ENCODE data around the gene TPST1.
"Not testable (repeated sequence)": the region's sequence is repeated elsewhere in the genome, so short reads cannot be mapped to it uniquely, and the experiment has no call there.

TPST1 gene

DNA sequence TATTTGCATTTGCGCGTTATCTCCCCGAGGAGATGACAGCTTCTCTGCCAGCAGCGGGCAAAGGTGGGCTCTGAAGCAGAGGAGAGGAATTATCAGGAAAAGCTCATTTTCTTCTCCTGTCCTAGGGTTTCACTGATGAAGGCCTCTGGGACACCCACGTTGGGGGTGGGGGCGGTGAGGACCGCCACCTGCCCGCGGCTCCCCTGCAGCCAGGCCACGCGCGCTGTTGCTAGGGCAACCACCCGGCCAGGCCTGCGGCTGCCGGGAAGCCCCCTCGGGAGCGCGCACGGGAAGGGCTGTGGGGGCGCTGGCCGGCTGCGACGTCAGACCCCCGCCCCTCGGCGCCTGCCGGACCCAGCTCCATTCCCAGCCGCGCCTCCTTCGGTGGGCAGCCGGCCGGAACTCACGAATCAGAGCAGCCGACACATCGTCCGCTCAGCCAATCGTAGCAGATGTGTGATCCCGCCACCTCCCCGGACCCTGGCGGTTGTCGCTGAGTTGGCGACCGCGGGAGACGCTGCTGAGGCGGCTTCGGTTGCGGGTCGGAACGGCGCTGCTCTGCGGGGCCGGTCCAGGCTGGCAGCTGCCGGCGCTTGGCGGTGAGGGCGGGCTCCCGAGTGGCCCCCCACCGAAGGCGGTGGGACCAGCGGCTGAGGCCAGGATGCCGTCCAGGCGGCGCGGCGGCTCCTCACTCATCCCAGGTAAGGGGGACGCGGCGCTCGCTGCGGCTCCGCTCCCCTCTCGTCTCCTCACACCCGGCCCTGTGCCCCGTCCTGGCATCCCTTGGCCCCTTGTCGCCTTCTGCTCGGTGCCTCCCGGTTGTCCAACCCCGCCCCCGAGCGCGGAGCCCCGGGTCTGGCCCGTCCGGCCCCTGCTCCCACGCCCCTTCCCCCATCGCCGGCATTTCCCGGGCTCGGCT, at the start of gene TPST1:
Gene TPST1, plus strand, starts transcription at position 513 of the 919 bp plus-strand sequence. CDS start 35,092 bp downstream, outside the sequence.
- peak; percentile 85 for DNase-seq

DNA sequence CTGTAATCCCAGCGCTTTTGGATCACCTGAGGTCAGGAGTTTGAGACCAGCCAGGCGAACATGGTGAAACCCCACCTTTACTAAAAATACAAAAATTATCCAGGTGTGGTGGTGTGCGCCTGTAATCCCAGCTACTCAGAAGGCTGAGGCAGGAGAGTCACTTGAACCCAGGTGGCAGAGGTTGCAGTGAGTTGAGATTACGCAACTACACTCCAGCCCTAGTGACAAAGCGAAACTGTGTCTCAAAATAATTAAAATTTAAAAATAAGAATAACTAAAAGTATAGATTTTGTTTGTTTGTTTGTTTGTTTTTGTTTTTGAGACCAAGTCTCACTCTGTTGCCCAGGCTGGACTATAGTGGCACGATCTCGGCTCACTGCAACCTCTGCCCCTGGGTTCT, 49.1 kb upstream of the TPST1 start:
- not testable (repeated sequence) for DNase-seq

DNA sequence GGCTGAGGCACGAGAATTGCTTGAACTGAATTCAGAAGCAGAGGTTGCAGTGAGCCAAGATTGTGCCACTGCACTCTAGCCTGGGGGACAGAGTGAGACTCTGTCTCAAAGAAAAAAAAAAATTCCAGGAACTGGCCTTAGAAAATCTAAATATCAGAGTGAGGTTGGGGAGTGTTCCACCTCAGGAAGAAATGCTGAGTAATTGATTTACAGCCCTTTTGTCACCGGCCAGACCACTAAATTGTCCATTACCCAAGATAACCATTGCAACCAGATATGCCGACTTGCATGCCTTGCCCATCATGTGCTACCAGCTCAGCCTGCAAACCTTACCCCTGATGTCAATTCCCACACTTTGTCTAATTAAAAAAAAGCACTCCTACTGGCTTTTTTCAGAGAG, 48.1 kb upstream of the TPST1 start:
- DNase-seq: no peak

DNA sequence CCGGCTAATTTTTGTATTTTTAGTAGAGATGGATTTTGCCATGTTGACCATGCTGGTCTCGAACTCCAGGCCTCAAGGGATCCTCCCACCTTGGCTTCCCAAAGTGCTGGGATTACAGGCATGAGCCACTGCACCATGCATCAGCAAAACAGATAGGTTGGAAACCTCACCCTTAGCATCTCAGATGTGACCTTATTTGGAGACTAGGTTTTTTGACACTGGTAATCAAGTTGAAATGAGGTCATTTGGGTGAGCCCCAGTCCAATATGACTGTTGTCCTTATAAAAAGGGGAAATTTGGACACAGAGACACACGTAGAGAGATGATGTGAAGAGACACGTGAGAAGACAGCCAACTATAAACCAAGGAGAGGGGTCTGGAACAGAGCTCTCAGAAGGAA, 42.5 kb upstream of the TPST1 start:
- DNase-seq: no peak

DNA sequence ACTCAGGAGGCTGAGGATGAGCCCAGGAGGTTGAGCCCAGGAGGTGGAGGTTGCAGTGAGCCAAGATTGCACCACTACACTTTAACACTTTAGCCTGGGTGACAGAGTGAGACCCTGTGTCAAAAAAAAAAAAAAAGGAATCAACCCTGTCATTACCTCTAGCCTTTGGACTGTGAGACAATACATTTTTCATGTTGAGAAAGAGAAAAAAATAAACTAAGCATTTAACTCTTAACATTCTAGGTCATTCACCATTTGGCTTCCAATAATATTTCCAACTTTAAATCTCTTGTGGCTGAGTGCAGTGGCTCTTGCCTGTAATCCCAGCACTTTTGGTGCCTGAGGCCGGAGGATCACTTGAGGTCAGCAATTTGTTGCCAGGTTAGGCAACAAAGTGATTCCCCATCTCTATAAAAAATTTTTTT, 41.9 kb upstream of the TPST1 start:
- DNase-seq: no peak

DNA sequence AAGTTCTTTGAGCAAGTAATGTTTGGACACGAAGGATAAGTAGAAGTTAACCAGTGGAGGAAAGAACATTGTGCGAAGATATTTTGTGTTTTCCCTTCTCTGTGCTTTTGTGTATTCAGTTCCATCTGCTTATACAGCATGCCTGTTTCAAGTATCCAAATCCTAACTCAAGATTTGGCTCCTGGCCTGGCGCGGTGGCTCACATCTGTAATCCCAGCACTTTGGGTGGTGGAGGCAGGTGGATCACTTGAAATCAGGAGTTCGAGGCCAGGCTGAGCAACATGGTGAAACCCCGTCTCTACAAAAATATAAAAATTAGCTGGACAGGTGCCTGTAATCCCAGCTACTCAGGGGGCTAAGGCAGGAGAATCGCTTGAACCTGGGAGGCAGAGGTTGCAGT, 40.8 kb upstream of the TPST1 start:
- DNase-seq: no peak

DNA sequence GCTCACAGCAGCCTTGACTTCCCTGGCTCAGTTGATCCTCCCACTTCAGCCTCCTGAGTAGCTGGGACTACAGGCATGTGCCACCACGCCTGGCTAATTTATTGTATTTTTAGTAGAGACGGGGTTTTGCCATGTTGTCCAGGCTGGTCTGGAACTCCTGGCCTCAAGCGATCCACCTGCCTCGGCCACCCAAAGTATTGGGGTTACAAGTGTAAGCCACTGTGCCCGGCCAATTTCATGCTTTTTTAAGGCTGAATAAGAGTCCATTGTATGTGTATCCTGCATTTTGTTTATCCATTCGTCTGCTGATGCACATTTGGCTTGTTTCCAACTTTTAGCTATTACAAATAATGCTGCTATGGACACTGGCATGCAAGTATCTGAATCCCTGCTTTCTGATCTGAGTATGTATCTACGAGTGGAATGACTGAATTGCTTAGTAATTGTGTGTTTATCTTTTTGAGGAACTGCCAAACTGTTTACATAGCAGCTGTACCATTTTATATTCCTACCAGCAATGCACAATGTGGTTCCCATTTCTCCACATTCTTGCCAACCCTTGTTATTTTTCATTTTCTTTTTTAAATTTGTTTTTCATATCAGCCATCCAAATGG, 37.3 kb upstream of the TPST1 start:
- DNase-seq: no peak

DNA sequence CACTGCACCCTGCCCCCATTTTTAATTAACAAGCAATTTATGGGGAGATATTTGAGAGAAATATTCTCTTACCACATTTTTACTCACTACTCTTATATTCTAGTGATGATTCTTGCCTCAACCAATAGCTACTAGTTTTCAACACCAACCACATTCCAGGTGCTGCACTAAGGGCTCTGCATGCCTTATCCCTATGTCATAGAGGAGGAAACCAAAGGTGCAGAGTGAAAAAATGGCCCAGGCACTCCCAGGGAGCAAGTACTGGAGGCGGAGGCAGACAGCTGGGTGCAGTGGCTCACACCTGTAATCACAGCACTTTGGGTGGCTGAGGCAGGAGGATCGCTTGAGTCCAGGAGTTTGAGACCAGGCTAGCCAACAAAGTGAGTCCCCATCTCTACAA, 35.5 kb upstream of the TPST1 start:
- no peak for DNase-seq

DNA sequence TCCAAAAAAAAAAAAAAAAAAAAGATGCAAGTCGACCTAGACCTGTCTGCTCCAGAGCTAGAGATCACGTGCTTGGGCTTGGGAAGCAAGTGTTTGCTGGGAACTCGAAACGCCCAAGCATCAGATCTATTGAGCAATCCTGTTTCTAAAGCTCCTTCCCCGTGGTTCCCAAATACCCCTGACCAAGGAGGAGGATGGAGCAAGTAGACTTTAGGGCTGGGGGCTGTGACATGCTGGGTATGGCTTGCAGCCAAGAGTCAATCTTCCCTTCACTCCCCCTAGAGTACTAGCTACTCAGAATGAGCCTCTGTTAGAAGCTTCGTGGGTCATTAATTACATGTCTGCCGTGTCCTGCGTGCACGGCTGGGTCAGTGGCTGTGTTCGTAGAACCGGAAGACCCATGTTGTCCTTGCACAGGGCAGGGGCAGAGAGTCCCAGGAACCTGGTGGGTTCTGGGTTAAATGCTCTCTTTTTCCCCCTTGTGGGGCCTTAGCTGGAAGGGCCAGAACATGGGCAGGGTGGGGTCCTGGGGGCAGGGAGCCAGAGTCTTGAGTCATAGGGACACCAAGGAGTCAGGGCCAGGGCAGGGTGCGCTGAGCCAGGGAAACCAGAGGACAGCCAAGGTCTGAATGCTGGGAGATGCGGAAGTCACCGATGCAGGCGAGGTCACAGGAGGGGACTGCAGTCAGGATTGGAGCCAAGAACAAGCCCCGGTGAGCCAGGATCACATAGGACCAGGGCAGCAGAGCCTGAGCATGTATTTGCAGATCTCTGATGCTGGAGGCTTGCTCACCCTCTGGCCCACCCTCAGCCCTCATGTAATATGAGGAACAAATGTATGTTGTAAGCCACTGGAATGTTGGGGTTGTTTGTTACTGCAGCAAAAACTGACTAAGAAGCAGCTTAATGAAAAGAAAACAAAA, 34.6 kb upstream of the TPST1 start:
- no peak for DNase-seq

DNA sequence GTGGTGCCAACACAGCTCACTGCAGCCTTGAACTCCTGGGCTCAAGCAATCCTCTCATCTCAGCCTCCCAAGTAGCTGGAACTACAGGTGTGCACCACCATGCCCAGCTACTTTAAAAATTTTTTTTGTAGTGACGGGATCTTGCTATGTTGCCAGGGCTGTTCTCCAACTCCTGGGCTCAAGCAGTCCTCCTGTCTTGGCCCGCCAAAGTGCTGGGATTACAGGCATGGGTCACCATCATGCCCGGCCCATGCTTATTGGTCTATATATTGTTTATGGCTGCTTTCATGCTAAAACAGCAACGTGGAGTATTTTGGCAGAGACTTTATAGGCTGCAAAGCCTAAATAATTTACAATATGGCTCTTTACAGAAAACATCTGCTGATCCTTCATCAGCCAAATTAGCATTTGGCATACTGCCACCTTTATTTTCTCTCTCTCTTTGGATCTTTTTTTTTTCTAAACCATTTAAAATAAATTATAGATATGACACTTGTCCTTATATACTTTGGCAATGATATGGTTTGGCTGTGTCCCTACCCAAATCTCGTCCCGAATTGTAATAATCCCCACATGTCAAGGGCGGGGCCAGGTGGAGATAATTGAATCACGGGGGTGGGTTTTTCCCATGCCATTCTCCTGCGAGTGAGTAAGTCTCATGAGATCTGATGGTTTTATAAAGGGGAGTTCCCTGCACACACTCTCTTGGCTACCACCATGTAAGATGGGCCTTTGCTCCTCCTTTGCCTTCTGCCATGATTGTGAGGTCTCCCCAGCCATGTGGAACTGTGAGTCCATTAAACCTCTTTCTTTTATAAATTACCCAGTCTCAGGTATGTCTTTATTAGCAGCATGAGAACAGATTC, 32.4 kb upstream of the TPST1 start:
- DNase-seq: not testable (repeated sequence)

DNA sequence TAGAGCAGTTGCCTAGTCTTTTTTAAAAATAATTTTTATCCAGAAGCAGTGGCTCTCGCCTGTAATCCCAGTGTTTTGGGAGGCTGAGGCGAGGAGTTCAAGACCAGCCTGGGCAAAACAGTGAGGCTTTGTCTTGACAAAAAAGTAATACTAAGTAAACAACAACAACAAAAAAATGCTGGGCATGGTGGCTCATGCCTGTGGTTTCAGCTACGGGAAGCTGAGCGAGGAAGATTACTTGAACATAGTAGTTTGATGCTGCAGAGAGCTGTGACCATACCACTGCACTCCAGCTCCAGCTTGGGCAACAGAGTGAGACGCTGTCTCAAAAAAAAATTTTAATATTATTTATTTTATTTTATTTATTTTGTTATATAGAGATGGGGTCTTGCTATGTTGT, 31.3 kb upstream of the TPST1 start:
- DNase-seq: no peak

DNA sequence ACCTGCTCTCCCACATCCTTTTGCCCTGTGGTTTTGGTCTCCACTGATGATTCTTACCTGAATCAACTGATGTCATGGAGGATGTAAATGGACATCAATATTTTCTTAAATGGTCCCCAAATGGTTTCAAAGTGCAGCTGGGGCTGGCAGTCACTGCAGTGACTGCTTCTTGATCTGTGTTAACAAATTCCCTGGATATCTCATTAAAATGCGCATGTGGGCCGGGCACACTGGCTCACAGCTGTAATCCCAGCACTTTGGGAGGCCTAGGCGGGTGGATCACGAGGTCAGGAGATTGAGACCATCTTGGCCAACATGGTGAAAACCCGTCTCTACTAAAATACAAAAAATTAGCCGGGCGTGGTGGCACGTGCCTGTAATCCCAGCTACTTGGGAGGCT, 30.1 kb upstream of the TPST1 start:
- DNase-seq: not testable (repeated sequence)

DNA sequence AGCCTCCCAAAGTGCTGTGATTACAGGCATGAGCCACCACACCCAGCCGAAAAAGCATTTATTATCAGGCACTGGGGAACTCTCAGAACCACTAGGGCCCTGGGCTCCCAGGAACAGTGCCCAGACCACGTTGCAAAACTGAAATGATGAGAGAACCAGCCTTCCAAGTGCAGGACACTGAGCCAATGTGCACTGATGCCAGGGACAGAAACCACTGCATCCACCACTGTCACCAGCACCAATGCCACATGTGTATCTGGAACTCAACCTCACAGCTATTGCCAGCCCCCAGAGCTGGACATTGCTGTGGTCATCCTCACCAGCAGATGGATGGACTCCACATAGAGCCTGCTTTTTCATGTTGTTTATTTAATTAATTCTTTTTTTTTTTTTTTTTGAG, 28.2 kb upstream of the TPST1 start:
- no peak for DNase-seq

DNA sequence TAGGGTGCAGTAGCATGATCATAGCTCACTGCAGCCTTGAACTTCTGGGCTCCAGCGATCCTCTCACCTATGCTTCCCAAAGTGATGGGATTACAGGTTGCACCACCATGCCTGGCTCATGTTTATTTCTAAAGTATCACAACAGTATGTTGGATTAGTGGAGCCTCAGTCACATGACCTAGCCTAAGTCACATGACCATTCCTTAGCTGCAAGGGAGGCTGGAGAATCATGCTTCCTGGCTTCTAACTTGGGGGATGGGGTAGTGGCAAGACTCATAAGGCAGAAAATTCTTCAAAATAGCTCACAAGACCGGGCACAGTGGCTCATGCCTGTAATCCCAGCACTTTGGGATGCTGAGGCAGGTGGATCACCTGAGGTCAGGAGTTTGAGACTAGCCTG, 26.9 kb upstream of the TPST1 start:
- no peak for DNase-seq

DNA sequence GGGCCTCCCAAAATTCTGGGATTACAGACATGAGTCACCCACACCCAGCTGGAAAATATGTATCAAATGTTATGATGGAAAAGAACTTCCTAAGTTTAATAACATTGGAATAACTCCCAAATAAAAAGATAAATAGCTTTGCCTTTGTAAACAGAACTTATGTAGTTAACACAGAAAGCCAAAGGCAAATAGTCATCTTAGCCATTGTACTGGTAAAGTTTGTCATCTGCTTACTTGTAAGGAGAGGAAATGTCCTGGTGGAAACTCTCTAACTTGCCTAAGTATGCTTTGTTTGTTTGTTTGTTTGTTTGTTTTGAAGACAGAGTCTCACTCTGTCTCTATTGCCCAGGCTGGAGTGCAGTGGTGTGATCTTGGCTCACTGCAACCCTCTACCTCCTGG, 23.8 kb upstream of the TPST1 start:
- DNase-seq: no peak

DNA sequence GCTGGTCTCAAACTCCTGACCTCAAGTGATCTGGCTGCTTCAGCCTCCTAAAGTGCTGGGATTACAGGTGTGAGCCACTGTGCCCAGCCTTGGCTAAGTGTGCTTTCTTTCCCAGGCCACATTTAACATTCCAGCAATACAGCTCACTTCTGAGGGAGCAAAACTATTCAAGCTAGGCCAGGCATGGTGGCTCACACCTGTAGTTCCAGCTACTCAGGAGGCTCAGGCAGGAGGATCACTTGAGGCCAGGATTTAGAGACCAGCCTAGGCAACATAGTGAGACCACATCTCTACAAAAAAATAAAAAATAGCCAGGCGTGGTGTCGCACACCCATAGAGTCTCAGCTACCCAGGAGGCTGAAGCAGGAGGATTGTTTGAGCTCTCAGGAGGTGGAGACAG, 23.3 kb upstream of the TPST1 start:
- DNase-seq: no peak

DNA sequence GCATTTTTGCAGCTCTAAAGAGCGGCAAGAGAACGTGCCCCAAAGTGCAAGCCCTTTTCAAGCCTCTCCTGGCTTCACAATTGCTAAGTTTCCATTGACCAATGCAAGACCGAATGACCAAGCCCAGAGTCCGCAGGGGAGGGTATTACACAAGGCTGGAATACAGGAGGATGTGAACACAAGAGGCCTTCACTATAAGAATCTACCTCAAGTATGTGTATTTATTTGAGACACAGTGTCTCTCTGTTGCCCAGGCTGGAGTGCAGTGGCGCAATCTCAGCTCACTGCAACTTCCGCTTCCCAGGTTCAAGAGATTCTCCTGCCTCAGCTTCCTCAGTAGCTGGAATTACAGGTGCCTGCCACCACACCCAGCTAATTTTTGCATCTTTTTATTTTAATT, 22.2 kb upstream of the TPST1 start:
- no peak for DNase-seq

DNA sequence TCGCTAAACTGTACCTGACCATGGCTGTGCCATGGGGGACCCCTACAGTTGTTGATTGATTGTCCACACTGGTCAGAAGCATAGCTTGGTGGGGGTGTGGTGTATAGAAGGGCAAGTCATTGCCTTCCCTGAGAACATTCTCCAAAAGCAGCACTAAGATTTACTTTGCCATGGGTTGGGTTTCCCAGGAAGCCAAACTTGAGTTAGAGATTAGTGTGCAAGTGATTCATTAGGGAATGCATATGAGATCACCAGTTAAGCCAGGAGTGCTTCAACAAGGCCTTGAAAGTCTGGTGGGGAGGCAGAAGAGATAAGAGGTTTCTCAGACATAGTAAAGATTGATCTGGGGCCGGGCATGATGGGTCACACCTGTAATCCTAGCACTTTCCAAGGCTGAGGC, 21.4 kb upstream of the TPST1 start:
- DNase-seq: no peak

DNA sequence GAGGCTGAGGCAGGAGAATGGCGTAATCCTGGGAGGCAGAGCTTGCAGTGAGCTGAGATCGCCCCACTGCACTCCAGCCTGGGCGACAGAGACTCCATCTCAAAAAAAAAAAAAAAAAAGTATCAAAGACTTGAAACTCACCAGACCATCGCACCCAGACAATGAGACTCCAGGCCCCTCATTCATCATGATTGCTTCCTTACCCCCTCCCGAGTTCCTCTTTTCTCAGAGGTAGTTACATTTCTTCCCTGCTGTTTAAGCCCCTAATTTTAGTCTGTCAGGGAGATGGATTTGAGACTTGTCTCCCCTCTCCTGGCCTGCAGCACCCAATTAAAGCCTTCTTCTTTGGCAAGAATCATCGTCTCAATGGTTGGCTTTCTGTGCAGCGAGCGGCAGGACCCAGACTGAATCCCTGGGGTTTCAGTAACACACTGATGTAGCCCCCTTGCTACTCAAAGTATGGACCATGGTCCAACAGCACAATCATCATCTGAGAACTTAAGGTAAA, 19.4 kb upstream of the TPST1 start:
- no peak for DNase-seq

DNA sequence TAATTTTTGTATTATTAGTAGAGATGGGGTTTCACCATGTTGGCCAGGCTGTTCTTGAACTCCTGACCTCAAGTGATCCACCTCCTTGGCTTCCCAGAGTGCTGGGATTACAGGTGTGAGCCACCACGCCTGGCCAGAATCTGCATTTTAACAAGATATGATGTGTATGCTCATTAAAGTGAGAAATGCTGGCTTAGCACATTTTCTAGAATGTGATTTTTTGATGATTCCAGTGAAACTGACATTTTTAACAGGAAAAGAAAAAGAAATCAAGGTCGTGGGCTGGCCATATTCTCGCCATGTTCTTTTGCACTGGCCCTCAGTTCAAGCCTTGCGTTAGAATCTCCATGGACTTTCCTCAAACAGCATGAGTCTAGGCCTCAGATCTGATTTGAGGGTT, 18.1 kb upstream of the TPST1 start:
- no peak for DNase-seq

DNA sequence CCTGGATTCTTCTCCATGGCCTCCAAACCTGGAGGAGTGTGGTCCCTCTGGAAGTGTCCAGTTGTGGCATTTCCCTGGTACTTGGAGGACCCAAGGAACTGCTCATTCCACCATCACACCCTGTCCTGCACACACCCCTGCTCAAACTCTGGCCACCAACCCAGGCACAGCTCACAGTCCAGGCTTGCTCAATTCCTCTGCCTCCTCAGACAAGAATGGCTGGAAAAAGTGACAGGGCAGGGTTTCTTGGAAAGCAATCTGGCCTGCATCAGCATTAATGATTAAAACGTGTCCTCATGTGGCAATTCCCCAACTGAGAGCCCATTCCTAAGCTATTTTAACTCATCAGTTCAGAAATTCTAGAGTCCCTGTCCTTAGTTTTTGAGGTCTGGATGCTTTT, 17.2 kb upstream of the TPST1 start:
- no peak for DNase-seq

DNA sequence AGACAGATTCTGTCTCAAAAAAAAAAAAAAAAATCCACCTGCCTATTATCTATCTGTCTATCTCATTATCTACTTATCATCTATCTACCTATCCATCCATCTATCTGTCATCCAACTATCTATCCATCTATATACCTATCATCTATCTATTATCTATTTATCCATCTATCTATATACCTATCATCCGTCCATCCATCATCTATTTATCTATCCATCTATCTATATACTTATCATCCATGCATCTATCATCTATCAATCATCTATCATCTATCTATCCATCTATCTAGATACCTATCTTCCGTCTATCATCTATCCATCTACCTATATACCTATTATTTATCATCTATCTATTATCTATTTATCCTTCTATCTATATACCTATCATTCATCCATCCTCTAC, 16.5 kb upstream of the TPST1 start:
- no peak for DNase-seq
